Measurements from ENCODE around the gene ECI2.

- TF ChIP-seq MAX (IDR thresholded peaks at IDR 0.05; ENCODE audit: low read depth, low read length) (no peak), POLR2A (IDR thresholded peaks at IDR 0.05; ENCODE audit: extremely low read depth, insufficient read length) (no peak), CTCF (IDR thresholded peaks at IDR 0.05; ENCODE audit: low read depth, low read length) (no peak), MYC (IDR thresholded peaks at IDR 0.05; ENCODE audit: low read depth, low read length) (no peak)
These were observed 32.6 kb downstream of the ECI2 start for GRCh38 chr6:4102687-4103244.
